ENCODE results near the gene PFKP. TPM values are rescaled to one million over a fixed set of nuclear protein-coding genes. Genes with fewer than 3 reads are reported as not detected.

The PFKP gene
- total RNA-seq, 1 experiment from 2014 or later: 232 TPM

DNA sequence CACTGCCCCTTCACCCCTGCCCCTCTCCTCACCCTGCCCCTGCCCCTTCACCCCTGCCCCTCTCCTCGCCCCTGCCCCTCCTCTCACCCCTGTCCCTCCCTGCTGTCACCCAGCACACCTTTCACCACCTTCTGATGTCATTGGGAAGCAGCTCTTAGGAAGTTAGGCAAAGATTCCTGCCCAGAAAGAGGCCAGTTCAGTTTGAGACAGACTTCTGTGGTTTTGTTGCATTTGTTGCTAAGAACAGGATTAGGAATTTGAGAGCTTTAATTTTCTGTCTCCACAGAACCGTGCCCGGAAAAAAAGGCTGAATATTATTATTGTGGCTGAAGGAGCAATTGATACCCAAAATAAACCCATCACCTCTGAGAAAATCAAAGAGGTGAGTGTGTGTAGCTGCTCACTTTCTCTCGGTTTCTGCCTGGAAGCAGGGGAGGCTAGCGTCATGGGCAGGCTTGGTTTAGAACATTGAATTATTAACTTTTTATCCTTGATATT, 39.6 kb downstream of the PFKP start:
- intact Hi-C loops (cut with micrococcal nuclease; ENCODE audit: unreplicated experiment) (no loop called here), in situ Hi-C loops (cut with HindIII; ENCODE audit: low pct_unique_long_range_greater_than_20kb, low sequenced_read_pairs) (no loop called here)
- POLR2A ChIA-PET: no interaction called here
- no TSS peak for BruUV-seq (replicated peaks)
- DNase-seq (ENCODE audit: low read depth, low spot score) (no peak), ATAC-seq (no peak)
- H3K27ac ChIP-seq (ENCODE audit: low read length): no peak overlapping the region
- no peaks in the 10 kb centered on the region for H3K4me1 ChIP-seq (ENCODE audit: control insufficient read depth, insufficient read depth, low read length)
- TF ChIP-seq TCF7L2 (IDR thresholded peaks at IDR 0.05; ENCODE audit: low read depth, low read length): no peak
- TF ChIP-seq, protein P1, sequence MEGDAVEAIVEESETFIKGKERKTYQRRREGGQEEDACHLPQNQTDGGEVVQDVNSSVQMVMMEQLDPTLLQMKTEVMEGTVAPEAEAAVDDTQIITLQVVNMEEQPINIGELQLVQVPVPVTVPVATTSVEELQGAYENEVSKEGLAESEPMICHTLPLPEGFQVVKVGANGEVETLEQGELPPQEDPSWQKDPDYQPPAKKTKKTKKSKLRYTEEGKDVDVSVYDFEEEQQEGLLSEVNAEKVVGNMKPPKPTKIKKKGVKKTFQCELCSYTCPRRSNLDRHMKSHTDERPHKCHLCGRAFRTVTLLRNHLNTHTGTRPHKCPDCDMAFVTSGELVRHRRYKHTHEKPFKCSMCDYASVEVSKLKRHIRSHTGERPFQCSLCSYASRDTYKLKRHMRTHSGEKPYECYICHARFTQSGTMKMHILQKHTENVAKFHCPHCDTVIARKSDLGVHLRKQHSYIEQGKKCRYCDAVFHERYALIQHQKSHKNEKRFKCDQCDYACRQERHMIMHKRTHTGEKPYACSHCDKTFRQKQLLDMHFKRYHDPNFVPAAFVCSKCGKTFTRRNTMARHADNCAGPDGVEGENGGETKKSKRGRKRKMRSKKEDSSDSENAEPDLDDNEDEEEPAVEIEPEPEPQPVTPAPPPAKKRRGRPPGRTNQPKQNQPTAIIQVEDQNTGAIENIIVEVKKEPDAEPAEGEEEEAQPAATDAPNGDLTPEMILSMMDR (IDR thresholded peaks at IDR 0.05): no peak
- no peak for TF ChIP-seq SIN3A (IDR thresholded peaks at IDR 0.05; ENCODE audit: borderline replicate concordance, insufficient read depth, low read depth, low read length)
- TF ChIP-seq, protein P2, sequence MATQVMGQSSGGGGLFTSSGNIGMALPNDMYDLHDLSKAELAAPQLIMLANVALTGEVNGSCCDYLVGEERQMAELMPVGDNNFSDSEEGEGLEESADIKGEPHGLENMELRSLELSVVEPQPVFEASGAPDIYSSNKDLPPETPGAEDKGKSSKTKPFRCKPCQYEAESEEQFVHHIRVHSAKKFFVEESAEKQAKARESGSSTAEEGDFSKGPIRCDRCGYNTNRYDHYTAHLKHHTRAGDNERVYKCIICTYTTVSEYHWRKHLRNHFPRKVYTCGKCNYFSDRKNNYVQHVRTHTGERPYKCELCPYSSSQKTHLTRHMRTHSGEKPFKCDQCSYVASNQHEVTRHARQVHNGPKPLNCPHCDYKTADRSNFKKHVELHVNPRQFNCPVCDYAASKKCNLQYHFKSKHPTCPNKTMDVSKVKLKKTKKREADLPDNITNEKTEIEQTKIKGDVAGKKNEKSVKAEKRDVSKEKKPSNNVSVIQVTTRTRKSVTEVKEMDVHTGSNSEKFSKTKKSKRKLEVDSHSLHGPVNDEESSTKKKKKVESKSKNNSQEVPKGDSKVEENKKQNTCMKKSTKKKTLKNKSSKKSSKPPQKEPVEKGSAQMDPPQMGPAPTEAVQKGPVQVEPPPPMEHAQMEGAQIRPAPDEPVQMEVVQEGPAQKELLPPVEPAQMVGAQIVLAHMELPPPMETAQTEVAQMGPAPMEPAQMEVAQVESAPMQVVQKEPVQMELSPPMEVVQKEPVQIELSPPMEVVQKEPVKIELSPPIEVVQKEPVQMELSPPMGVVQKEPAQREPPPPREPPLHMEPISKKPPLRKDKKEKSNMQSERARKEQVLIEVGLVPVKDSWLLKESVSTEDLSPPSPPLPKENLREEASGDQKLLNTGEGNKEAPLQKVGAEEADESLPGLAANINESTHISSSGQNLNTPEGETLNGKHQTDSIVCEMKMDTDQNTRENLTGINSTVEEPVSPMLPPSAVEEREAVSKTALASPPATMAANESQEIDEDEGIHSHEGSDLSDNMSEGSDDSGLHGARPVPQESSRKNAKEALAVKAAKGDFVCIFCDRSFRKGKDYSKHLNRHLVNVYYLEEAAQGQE (IDR thresholded peaks at IDR 0.05; ENCODE audit: insufficient read depth in 1 of 2, low read depth in 2 of 2, low read length in 1 of 2): no peak
- no peak for TF ChIP-seq POLR2AphosphoS5 (IDR thresholded peaks at IDR 0.05; ENCODE audit: low read depth, low read length)
- no peak overlapping the region for H3K4me3 ChIP-seq (ENCODE audit: low read depth in 2 of 2, low read length in 2 of 2)
- H3K9me3 ChIP-seq (ENCODE audit: control insufficient read depth, insufficient read depth, low read depth, low read length): no peaks in the 10 kb centered on the region
- CTCF ChIA-PET: no interaction called here
- no peaks in the 10 kb centered on the region for H3K27me3 ChIP-seq (ENCODE audit: control insufficient read depth, insufficient read depth, low read length)
- H3K36me3 ChIP-seq (ENCODE audit: control insufficient read depth, insufficient read depth, low read length): peaks cover 7% of the 10 kb centered on the region

DNA sequence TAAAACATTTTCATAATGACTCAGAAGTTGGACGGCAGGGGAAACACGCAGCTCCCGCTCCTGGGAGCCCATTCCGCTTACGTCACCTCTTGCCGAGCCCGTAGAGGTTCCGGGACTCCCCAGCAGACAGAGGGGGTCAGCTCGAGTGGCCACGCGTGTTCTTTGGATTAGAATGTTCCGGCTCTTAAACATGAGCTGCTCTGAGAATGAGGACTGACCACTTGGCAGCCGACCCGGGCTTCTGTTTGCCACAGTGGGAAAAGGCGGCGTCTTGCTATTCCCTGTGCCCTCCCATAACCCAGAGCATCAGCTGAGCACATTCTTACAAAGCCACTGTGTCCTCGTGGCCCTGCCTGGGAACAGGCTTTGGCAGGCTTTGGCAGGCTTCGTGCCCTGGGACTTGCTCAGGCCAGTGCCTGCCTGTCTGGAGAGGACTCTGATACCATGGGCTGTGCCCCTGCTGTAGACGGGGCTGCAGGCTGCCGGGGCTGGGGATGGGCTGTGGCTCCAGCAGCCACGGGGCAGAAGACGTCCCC, 40.1 kb downstream of the PFKP start:
- H3K36me3 ChIP-seq (ENCODE audit: control insufficient read depth, insufficient read depth, low read length): peaks cover 7% of the 10 kb centered on the region
- no peaks in the 10 kb centered on the region for H3K27me3 ChIP-seq (ENCODE audit: control insufficient read depth, insufficient read depth, low read length)
- H3K4me3 ChIP-seq (ENCODE audit: low read depth in 2 of 2, low read length in 2 of 2): no peak overlapping the region
- POLR2A ChIA-PET: no interaction called here
- TF ChIP-seq TCF7L2 (IDR thresholded peaks at IDR 0.05; ENCODE audit: low read depth, low read length) (no peak), POLR2AphosphoS5 (IDR thresholded peaks at IDR 0.05; ENCODE audit: low read depth, low read length) (no peak), SIN3A (IDR thresholded peaks at IDR 0.05; ENCODE audit: borderline replicate concordance, insufficient read depth, low read depth, low read length) (no peak)
- TF ChIP-seq, protein P2 (IDR thresholded peaks at IDR 0.05; ENCODE audit: insufficient read depth in 1 of 2, low read depth in 2 of 2, low read length in 1 of 2): no peak
- TF ChIP-seq, protein P1 (IDR thresholded peaks at IDR 0.05): no peak
- no peak overlapping the region for H3K27ac ChIP-seq (ENCODE audit: low read length)
- intact Hi-C loops (cut with micrococcal nuclease; ENCODE audit: unreplicated experiment) (no loop called here), in situ Hi-C loops (cut with HindIII; ENCODE audit: low pct_unique_long_range_greater_than_20kb, low sequenced_read_pairs) (no loop called here)
- no TSS peak for BruUV-seq (replicated peaks)
- H3K4me1 ChIP-seq (ENCODE audit: control insufficient read depth, insufficient read depth, low read length): no peaks in the 10 kb centered on the region
- no peaks in the 10 kb centered on the region for H3K9me3 ChIP-seq (ENCODE audit: control insufficient read depth, insufficient read depth, low read depth, low read length)
- ATAC-seq: no peak
- DNase-seq (ENCODE audit: low read depth, low spot score): no peak
- CTCF ChIA-PET: no interaction called here
